UCSD-AML1 (cell line): ENCODE measurements around the gene VIL1.

Source experiments
- DNase-seq: peaks from one replicate; lab custom pipeline; 2025; ENCODE audit not compliant: unreplicated experiment; lab: John Stamatoyannopoulos, UW

VIL1 gene

GRCh38 chr2:218435003-218435982 is 16.4 kb downstream of the VIL1 start:
- no peak for DNase-seq

GRCh38 chr2:218436992-218437391 is 18.1 kb downstream of the VIL1 start:
- no peak for DNase-seq

GRCh38 chr2:218437969-218438368 is 19.0 kb downstream of the VIL1 start:
- DNase-seq = no peak

- peak; percentile 24 for DNase-seq
Observed at GRCh38 chr2:218438596-218438995, 19.7 kb downstream of the VIL1 start.

- DNase-seq = no peak
Observed at GRCh38 chr2:218444692-218445357, 25.9 kb downstream of the VIL1 start.

- no peak for DNase-seq
Observed at GRCh38 chr2:218445602-218446001, 26.7 kb downstream of the VIL1 start.

GRCh38 chr2:218446547-218446946 is 27.6 kb downstream of the VIL1 start:
- no peak for DNase-seq

GRCh38 chr2:218447072-218447471 is 28.1 kb downstream of the VIL1 start:
- no peak for DNase-seq

GRCh38 chr2:218448934-218449333 is 30.0 kb downstream of the VIL1 start:
- DNase-seq = no peak

- DNase-seq = no peak
Observed at GRCh38 chr2:218452079-218452478, 33.2 kb downstream of the VIL1 start.

GRCh38 chr2:218456849-218457248 is 37.9 kb downstream of the VIL1 start:
- DNase-seq = no peak

- no peak for DNase-seq
Observed at GRCh38 chr2:218458598-218458997, 39.7 kb downstream of the VIL1 start.

- no peak for DNase-seq
Observed at GRCh38 chr2:218465987-218466633, 47.2 kb downstream of the VIL1 start.

- DNase-seq = no peak
Observed at GRCh38 chr2:218470448-218470847, 51.5 kb downstream of the VIL1 start.

GRCh38 chr2:218471036-218471435 is 52.1 kb downstream of the VIL1 start:
- no peak for DNase-seq

GRCh38 chr2:218471982-218472381 is 53.1 kb downstream of the VIL1 start:
- DNase-seq = no peak

- DNase-seq = no peak
Observed at GRCh38 chr2:218472988-218473387, 54.1 kb downstream of the VIL1 start.

- no peak for DNase-seq
Observed at GRCh38 chr2:218474527-218474926, 55.6 kb downstream of the VIL1 start.

- no peak for DNase-seq
Observed at GRCh38 chr2:218476676-218477075, 57.8 kb downstream of the VIL1 start.

- no peak for DNase-seq
Observed at GRCh38 chr2:218477247-218477646, 58.3 kb downstream of the VIL1 start.

GRCh38 chr2:218478544-218478943 is 59.6 kb downstream of the VIL1 start:
- no peak for DNase-seq

- DNase-seq = no peak
Observed at GRCh38 chr2:218479595-218479994, 60.7 kb downstream of the VIL1 start.
